GM23338 (cell line): ENCODE results near the gene CLTA. TPM values are rescaled to one million over a fixed set of nuclear protein-coding genes. Genes with fewer than 3 reads are reported as not detected.

Experiments
- ATAC-seq: fragments of 200-7000 bp; cut with Tn5 transposase; 3 replicates; pipeline ENCODE4 v1.9.1; 2020
- DNase-seq: peaks from one replicate; pipeline ENCODE4 v3.0.0-alpha.2; 2015; ENCODE audit warnings: low spot score
- H2AFZ ChIP-seq: fragments of 200-600 bp; sonication (generic); 2 replicates; pipeline ENCODE4 v1.8.0; 2016; ENCODE audit warnings: antibody characterized with exemption, mild to moderate bottlenecking, moderate library complexity
- H3F3A ChIP-seq: fragments of 200-600 bp; sonication (generic); replicated peaks from 2 replicates; pipeline ENCODE4 v1.8.0; 2017; ENCODE audit warnings: antibody characterized with exemption, mixed run types, low read depth
- H3K27ac ChIP-seq: fragments of 200-600 bp; sonication (generic); 2 replicates; pipeline ENCODE4 v1.6.1; 2016; ENCODE audit warnings: low read depth
- H3K27me3 ChIP-seq: fragments of 200-600 bp; sonication (generic); 2 replicates; pipeline ENCODE4 v1.8.0; 2016; ENCODE audit warnings: mild to moderate bottlenecking, mixed run types, moderate library complexity; ENCODE audit not compliant: insufficient read depth
- H3K36me3 ChIP-seq: fragments of 200-600 bp; sonication (generic); 2 replicates; pipeline ENCODE4 v1.8.0; 2016; ENCODE audit warnings: mild to moderate bottlenecking; ENCODE audit not compliant: insufficient read depth
- H3K4me1 ChIP-seq: fragments of 200-600 bp; sonication (generic); 2 replicates; pipeline ENCODE4 v1.8.0; 2016; ENCODE audit warnings: mild to moderate bottlenecking, moderate library complexity; ENCODE audit not compliant: insufficient read depth
- H3K4me2 ChIP-seq: fragments of 200-600 bp; sonication (generic); 2 replicates; pipeline ENCODE4 v1.7.1; 2017; ENCODE audit warnings: mixed run types
- H3K4me3 ChIP-seq: fragments of 200-600 bp; sonication (generic); 2 replicates; pipeline ENCODE4 v1.6.1; 2016; ENCODE audit warnings: mixed run types
- H3K79me2 ChIP-seq: fragments of 200-600 bp; sonication (generic); replicated peaks from 2 replicates; pipeline ENCODE4 v1.8.0; 2017; ENCODE audit warnings: mild to moderate bottlenecking; ENCODE audit not compliant: insufficient read depth
- H3K9me2 ChIP-seq: fragments of 200-600 bp; sonication (generic); 2 replicates; pipeline ENCODE4 v1.8.0; 2017; ENCODE audit not compliant: insufficient read depth
- H4K20me1 ChIP-seq: fragments of 200-600 bp; sonication (generic); replicated peaks from 2 replicates; pipeline ENCODE4 v1.8.0; 2017; ENCODE audit warnings: mild to moderate bottlenecking; ENCODE audit not compliant: insufficient read depth
- H3K27ac Mint-ChIP-seq: 2 replicates; pipeline ENCODE4 v1.8.0; 2020; ENCODE audit warnings: inconsistent platforms, mild to moderate bottlenecking, moderate library complexity, mixed read lengths
- H3K27me3 Mint-ChIP-seq: 3 replicates; pipeline ENCODE4 v1.8.0; 2022; ENCODE audit warnings: low read depth, mild to moderate bottlenecking, moderate library complexity, mixed read lengths, inconsistent platforms; ENCODE audit not compliant: insufficient read depth, poor library complexity
- H3K36me3 Mint-ChIP-seq: 3 replicates; pipeline ENCODE4 v1.8.0; 2021; ENCODE audit warnings: low read depth, mild to moderate bottlenecking, inconsistent platforms, moderate library complexity, mixed read lengths
- H3K4me1 Mint-ChIP-seq: 3 replicates; pipeline ENCODE4 v1.8.0; 2020; ENCODE audit warnings: mild to moderate bottlenecking, inconsistent platforms, mixed read lengths
- H3K4me3 Mint-ChIP-seq: 3 replicates; pipeline ENCODE4 v1.8.0; 2021; ENCODE audit warnings: moderate library complexity, mild to moderate bottlenecking, inconsistent platforms, mixed read lengths
- H3K9me3 Mint-ChIP-seq: 3 replicates; pipeline ENCODE4 v1.8.0; 2020; ENCODE audit warnings: moderate library complexity, mild to moderate bottlenecking, inconsistent platforms, mixed read lengths
- CREB1 ChIP-seq: fragments of 250-450 bp; sonication (Bioruptor Pico); IDR thresholded peaks from 2 replicates; pipeline ENCODE4 v1.5.0; 2020; ENCODE audit warnings: low read depth, mild to moderate bottlenecking, moderate library complexity
- CTCF ChIP-seq, 2 experiments: fragments of 200-600 bp in 1 of 2; sonication (generic) in 1 of 2; conservative IDR thresholded peaks; 2 replicates each; pipeline versions ENCODE4 v1.5.1 to v1.6.1; 2016 to 2017; ENCODE audit warnings: antibody characterized with exemption in 2 of 2, low read depth in 2 of 2, mild to moderate bottlenecking in 2 of 2, moderate library complexity in 1 of 2
- ETS1 ChIP-seq: IDR thresholded peaks from 2 replicates; pipeline ENCODE4 v1.6.1; 2016; ENCODE audit warnings: antibody characterized with exemption
- JUNB ChIP-seq: IDR thresholded peaks from one replicate; pipeline ENCODE4 v1.6.1; 2016; ENCODE audit warnings: antibody characterized with exemption; ENCODE audit not compliant: unreplicated experiment
- NANOG ChIP-seq: IDR thresholded peaks from 2 replicates; pipeline ENCODE4 v1.6.1; 2016; ENCODE audit warnings: antibody characterized with exemption, borderline replicate concordance
- POLR2AphosphoS5 ChIP-seq: IDR thresholded peaks from 2 replicates; pipeline ENCODE4 v1.6.1; 2016; ENCODE audit warnings: antibody characterized with exemption, low read depth
- REST ChIP-seq: IDR thresholded peaks from one replicate; pipeline ENCODE4 v1.6.1; 2018; ENCODE audit warnings: antibody characterized with exemption; ENCODE audit not compliant: unreplicated experiment
- STAT1 ChIP-seq: IDR thresholded peaks from one replicate; pipeline ENCODE4 v1.6.1; 2016; ENCODE audit warnings: antibody characterized with exemption; ENCODE audit not compliant: unreplicated experiment
- long read RNA-seq: library from polyadenylated mRNA; unstranded; transcript quantifications from one replicate; pipeline ENCODE4 v2.0.0, GENCODE V29; 2020; ENCODE audit not compliant: unreplicated experiment
- polyA plus RNA-seq: library from polyadenylated mRNA; unstranded; fragments of >200 nt; fragmentation: Nextera tagmentation; extraction: Ambion mirVana; gene quantifications from 2 replicates; pipeline ENCODE4 v1.2.1, GENCODE V29; 2016
- total RNA-seq: library from RNA; depleted of rRNA; stranded (reverse); fragments of >200 nt; shearing (Covaris generic); gene quantifications from 2 replicates; pipeline ENCODE4 v1.2.3, GENCODE V29; 2014; rRNA removed

Gene CLTA, protein sequence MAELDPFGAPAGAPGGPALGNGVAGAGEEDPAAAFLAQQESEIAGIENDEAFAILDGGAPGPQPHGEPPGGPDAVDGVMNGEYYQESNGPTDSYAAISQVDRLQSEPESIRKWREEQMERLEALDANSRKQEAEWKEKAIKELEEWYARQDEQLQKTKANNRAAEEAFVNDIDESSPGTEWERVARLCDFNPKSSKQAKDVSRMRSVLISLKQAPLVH
- total RNA-seq (259 and 288 TPM in 2 replicates), polyA plus RNA-seq (223 and 229 TPM in 2 replicates)
- long read RNA-seq, transcript CLTA-202 (5 exons, 1,073 nt) = major isoform, 384 of 427 reads
- long read RNA-seq, partial matches to known transcripts = 14 of 427 reads
- long read RNA-seq, other reads (novel, unspliced or antisense) = 24 of 427 reads

GRCh38 chr9:36190388-36191289 lies at the start of gene CLTA:
Gene CLTA (plus strand): TSS chr9:36190921. CDS start chr9:36191057, 136 bp downstream.
- ATAC-seq (peak; percentile 96), DNase-seq (peak; percentile 100)
- Mint-ChIP-seq H3K36me3 (peaks cover 19% of the 10 kb centered on the region), H3K4me3 (peak within 1 kb of the TSS; percentile 94), H3K9me3 (no peaks in the 10 kb centered on the region; the same call in 2 of the 3 replicates), H3K27ac (peak within 1 kb of the TSS; percentile 91), H3K4me1 (peaks cover 31% of the 10 kb centered on the region), H3K27me3 (peaks cover 15% of the 10 kb centered on the region)
- H3K27ac ChIP-seq = peak within 1 kb of the TSS; percentile 77
- TF ChIP-seq NANOG (no peak), REST (no peak), JUNB (no peak), CREB1 (CRISPR knock-in tag) (peak; percentile 21; the same call in 1 of the 2 replicates), CTCF (conservative IDR thresholded peaks at IDR 0.05; ENCODE audit: low read depth in 2 of 2) (peak; percentile 29 to 59), STAT1 (no peak), ETS1 (peak; percentile 43; the same call in 1 of the 2 replicates), POLR2AphosphoS5 (peak; percentile 99)
- peak within 1 kb of the TSS; percentile 98 for H3K4me3 ChIP-seq
- H3K27me3 ChIP-seq = no peaks in the 10 kb centered on the region
- H3K4me2 ChIP-seq = peak within 1 kb of the TSS; percentile 100
- H2AFZ ChIP-seq = peak within 1 kb of the TSS; percentile 6; the same call in 1 of the 2 replicates
- no peaks in the 10 kb centered on the region for H3K36me3 ChIP-seq
- peaks cover 23% of the 10 kb centered on the region for H3K4me1 ChIP-seq
- H3F3A ChIP-seq = no peaks in the 10 kb centered on the region
- peaks cover 25% of the 10 kb centered on the region for H4K20me1 ChIP-seq
- H3K9me2 ChIP-seq = peaks cover 4% of the 10 kb centered on the region; the same call in 1 of the 2 replicates
- peaks cover 48% of the 10 kb centered on the region for H3K79me2 ChIP-seq
